ENCODE measurements around the gene PPM1H. TPM values are rescaled to one million over a fixed set of nuclear protein-coding genes. Genes with fewer than 3 reads are reported as not detected.

The PPM1H gene
- total RNA-seq, 2 donors from 2014 or later, result 46.4 to 74.4 TPM

GRCh38 chr12:62848418-62848817, 86.5 kb downstream of the PPM1H start:
- Mint-ChIP-seq H3K36me3 (ENCODE audit: low read depth) (peaks cover 2% of the 10 kb centered on the region), H3K4me1 (peaks cover 41% of the 10 kb centered on the region), H3K27me3 (ENCODE audit: insufficient read depth) (no peaks in the 10 kb centered on the region), H3K4me3 (no peak overlapping the region), H3K9me3 (no peaks in the 10 kb centered on the region), H3K27ac (no peak overlapping the region)
- H3K36me3 ChIP-seq (ENCODE audit: control insufficient read depth, insufficient read depth, low read length), result no peaks in the 10 kb centered on the region
- TF ChIP-seq CTCF (conservative IDR thresholded peaks at IDR 0.05), result no peak
- no peak for DNase-seq
- no peaks in the 10 kb centered on the region for H3K27me3 ChIP-seq (ENCODE audit: control insufficient read depth, insufficient read depth, low read length, poor library complexity, severe bottlenecking)
- H3K9ac ChIP-seq (ENCODE audit: extremely low read depth, low read length, poor library complexity, severe bottlenecking), result no peak overlapping the region
- WGBS, 2 experiments (ENCODE audit: insufficient coverage in 1 of 2, insufficient read length in 1 of 2), result 86 to 91% methylated on average over 1 to 2 of the region's 2 CpGs
- H3K4me3 ChIP-seq (ENCODE audit: low read length), result no peak overlapping the region
- H3K9me3 ChIP-seq (ENCODE audit: control insufficient read depth, low read length), result no peaks in the 10 kb centered on the region
- H3K27ac ChIP-seq (ENCODE audit: low read depth, low read length), result no peak overlapping the region
- peaks cover 6% of the 10 kb centered on the region for H3K4me1 ChIP-seq (ENCODE audit: control insufficient read depth, insufficient read depth, low read length)

GRCh38 chr12:62847709-62848108, 87.2 kb downstream of the PPM1H start:
- H3K27me3 Mint-ChIP-seq (ENCODE audit: insufficient read depth), result no peaks in the 10 kb centered on the region
- H3K27me3 ChIP-seq (ENCODE audit: control insufficient read depth, insufficient read depth, low read length, poor library complexity, severe bottlenecking), result no peaks in the 10 kb centered on the region
- H3K9me3 Mint-ChIP-seq, result no peaks in the 10 kb centered on the region
- H3K9ac ChIP-seq (ENCODE audit: extremely low read depth, low read length, poor library complexity, severe bottlenecking), result no peak overlapping the region
- no peak for DNase-seq
- peaks cover 2% of the 10 kb centered on the region for H3K36me3 Mint-ChIP-seq (ENCODE audit: low read depth)
- TF ChIP-seq CTCF (conservative IDR thresholded peaks at IDR 0.05), result no peak
- no peak overlapping the region for H3K4me3 Mint-ChIP-seq
- H3K27ac Mint-ChIP-seq, result no peak overlapping the region
- peaks cover 45% of the 10 kb centered on the region for H3K4me1 Mint-ChIP-seq
- no peaks in the 10 kb centered on the region for H3K9me3 ChIP-seq (ENCODE audit: control insufficient read depth, low read length)
- WGBS, 2 experiments (ENCODE audit: insufficient coverage in 1 of 2, insufficient read length in 1 of 2), result 100% methylated on average over 1 to 2 of the region's 2 CpGs
- no peak overlapping the region for H3K4me3 ChIP-seq (ENCODE audit: low read length)
- no peak overlapping the region for H3K27ac ChIP-seq (ENCODE audit: low read depth, low read length)
- H3K4me1 ChIP-seq (ENCODE audit: control insufficient read depth, insufficient read depth, low read length), result peaks cover 6% of the 10 kb centered on the region
- no peaks in the 10 kb centered on the region for H3K36me3 ChIP-seq (ENCODE audit: control insufficient read depth, insufficient read depth, low read length)

GRCh38 chr12:62846491-62846890, 88.5 kb downstream of the PPM1H start:
- H3K4me3 ChIP-seq (ENCODE audit: low read length), result no peak overlapping the region
- WGBS, 2 experiments (ENCODE audit: insufficient coverage in 1 of 2, insufficient read length in 1 of 2), result 80 to 86% methylated on average over 4 of the region's 4 CpGs
- peaks cover 6% of the 10 kb centered on the region for H3K4me1 ChIP-seq (ENCODE audit: control insufficient read depth, insufficient read depth, low read length)
- H3K27me3 Mint-ChIP-seq (ENCODE audit: insufficient read depth), result no peaks in the 10 kb centered on the region
- H3K36me3 Mint-ChIP-seq (ENCODE audit: low read depth), result peaks cover 5% of the 10 kb centered on the region
- no peaks in the 10 kb centered on the region for H3K36me3 ChIP-seq (ENCODE audit: control insufficient read depth, insufficient read depth, low read length)
- H3K4me3 Mint-ChIP-seq, result no peak overlapping the region
- H3K9me3 ChIP-seq (ENCODE audit: control insufficient read depth, low read length), result no peaks in the 10 kb centered on the region
- H3K4me1 Mint-ChIP-seq, result peaks cover 45% of the 10 kb centered on the region
- no peak overlapping the region for H3K9ac ChIP-seq (ENCODE audit: extremely low read depth, low read length, poor library complexity, severe bottlenecking)
- H3K27ac Mint-ChIP-seq, result no peak overlapping the region
- no peak for TF ChIP-seq CTCF (conservative IDR thresholded peaks at IDR 0.05)
- DNase-seq, result no peak
- no peak overlapping the region for H3K27ac ChIP-seq (ENCODE audit: low read depth, low read length)
- no peaks in the 10 kb centered on the region for H3K27me3 ChIP-seq (ENCODE audit: control insufficient read depth, insufficient read depth, low read length, poor library complexity, severe bottlenecking)
- H3K9me3 Mint-ChIP-seq, result no peaks in the 10 kb centered on the region

Measured in endodermal cell (in vitro differentiated cells).